ENCODE results near the gene NKX6-2. TPM values are rescaled to one million over a fixed set of nuclear protein-coding genes. Genes with fewer than 3 reads are reported as not detected.

The NKX6-2 gene
- total and polyA plus RNA-seq, 2 of the 8 experiments (the other 6 are each of a cell fraction or from before 2014, with no cell fraction given): 0.06 TPM; not detected in 1

- no peak overlapping the region for H3K27ac ChIP-seq (ENCODE audit: low read depth, low read length)
- no peak for FAIRE-seq
- H2BK12ac ChIP-seq (ENCODE audit: low read depth, low read length): no peak overlapping the region
- H3K79me1 ChIP-seq (ENCODE audit: low read depth, low read length): no peaks in the 10 kb centered on the region
- no peak for DNase-seq (ENCODE audit: low read depth in 1 of 2, low spot score in 2 of 2)
- no peak overlapping the region; the same call in 1 of the 2 replicates for H3K18ac ChIP-seq (ENCODE audit: extremely low read depth, low read length)
- no peak overlapping the region for H3K56ac ChIP-seq (replicated peaks; ENCODE audit: insufficient read length, low read depth, low read length)
- no peak overlapping the region for H3K4me2 ChIP-seq (ENCODE audit: insufficient read depth in 1 of 2, low read depth in 2 of 2, low read length in 2 of 2)
- H3K79me2 ChIP-seq (ENCODE audit: control insufficient read depth in 1 of 2, insufficient read depth in 2 of 2, low read length in 2 of 2): no peaks in the 10 kb centered on the region
- CTCF ChIA-PET (ENCODE audit: partially characterized antibody): interaction anchor here (1.1 to 1.4 kb wide), 6 partner anchors 8 to 79 kb away, joined by 3 to 9 read pairs (median 3); no protein-coding TSS in a partner anchor
- H3K4me3 ChIP-seq (ENCODE audit: extremely low read depth in 1 of 4, insufficient read depth in 2 of 4, low read depth in 3 of 4, low read length in 4 of 4): no peak overlapping the region
- no peak overlapping the region for H2AFZ ChIP-seq (ENCODE audit: low read length)
- H3K14ac ChIP-seq (ENCODE audit: insufficient read length): no peak overlapping the region
- no peaks in the 10 kb centered on the region for H3K9me3 ChIP-seq (ENCODE audit: insufficient read depth in 2 of 2, low read depth in 1 of 2, low read length in 1 of 2)
- no peaks in the 10 kb centered on the region for H3K27me3 ChIP-seq (replicated peaks in 1 of 4; ENCODE audit: control insufficient read depth in 3 of 4, extremely low read depth in 1 of 4, insufficient read depth in 3 of 4, low read length in 3 of 4)
- no peaks in the 10 kb centered on the region for H3K23me2 ChIP-seq (ENCODE audit: low read depth, low read length)
- no peak overlapping the region; the same call in 1 of the 2 replicates for H2BK5ac ChIP-seq (ENCODE audit: low read depth, low read length)
- H4K5ac ChIP-seq (ENCODE audit: insufficient read length, low read depth, low read length): no peak overlapping the region
- no peak overlapping the region for H4K91ac ChIP-seq (replicated peaks; ENCODE audit: insufficient read length, low read length)
- H2BK15ac ChIP-seq (ENCODE audit: low read length): no peak overlapping the region
- H3K4ac ChIP-seq (replicated peaks; ENCODE audit: insufficient read length, low read depth, low read length): no peak overlapping the region
- H4K8ac ChIP-seq (ENCODE audit: extremely low read depth, insufficient read depth, low read length): no peak overlapping the region; the same call in none of the 2 replicates
- peaks cover 2 to 10% of the 10 kb centered on the region in 2 experiments for H4K20me1 ChIP-seq (replicated peaks in 1 of 2; ENCODE audit: control insufficient read depth in 1 of 2, insufficient read depth in 2 of 2, low read length in 2 of 2)
- no peak overlapping the region for H2BK20ac ChIP-seq (ENCODE audit: low read length)
- WGBS, 2 experiments (ENCODE audit: extremely low coverage in 1 of 2, insufficient coverage in 1 of 2, insufficient read length in 1 of 2, insufficient replicate concordance in 2 of 2, low coverage in 1 of 2, low lambda C conversion rate in 2 of 2, missing lambda C conversion rate in 1 of 2): 90% methylated on average over 19 of the region's 19 CpGs; no CpG with 5 or more reads in 1 of the 2 experiments
- H3K36me3 ChIP-seq (ENCODE audit: control insufficient read depth in 2 of 4, insufficient read depth in 4 of 4, low read length in 3 of 4): no peaks in the 10 kb centered on the region
- H3K9ac ChIP-seq (replicated peaks in 1 of 4; ENCODE audit: extremely low read depth in 1 of 4, low read depth in 3 of 4, low read length in 3 of 4): no peak overlapping the region
- no peak overlapping the region for H3K23ac ChIP-seq (ENCODE audit: insufficient read length)
- H2BK120ac ChIP-seq (replicated peaks; ENCODE audit: low read depth, low read length): no peak overlapping the region
- no peak overlapping the region for H2AK5ac ChIP-seq (ENCODE audit: low read depth, low read length)
- POLR2A ChIA-PET (ENCODE audit: partially characterized antibody): no interaction called here
- H3K4me1 ChIP-seq (replicated peaks in 1 of 4; ENCODE audit: control insufficient read depth in 3 of 4, insufficient read depth in 4 of 4, low read length in 3 of 4): no peaks in the 10 kb centered on the region
- TF ChIP-seq NANOG (IDR thresholded peaks at IDR 0.05; ENCODE audit: insufficient read depth, low read depth, low read length, poor library complexity, severe bottlenecking) (no peak), CTCF (IDR thresholded peaks at IDR 0.05; ENCODE audit: control extremely low read depth in 1 of 3, insufficient read depth in 1 of 3, low read depth in 1 of 3, low read length in 3 of 3) (no peak), EGR1 (IDR thresholded peaks at IDR 0.05; ENCODE audit: borderline replicate concordance, low read depth, low read length) (no peak), MAFK (IDR thresholded peaks at IDR 0.05; ENCODE audit: low read depth, low read length) (no peak), HDAC6 (IDR thresholded peaks at IDR 0.05; ENCODE audit: low read depth, low read length) (no peak), HDAC2 (IDR thresholded peaks at IDR 0.05; ENCODE audit: borderline replicate concordance in 1 of 2, low read depth in 2 of 2, low read length in 2 of 2) (no peak), FOSL1 (IDR thresholded peaks at IDR 0.05; ENCODE audit: insufficient read depth, low read depth, low read length) (no peak), RAD21 (IDR thresholded peaks at IDR 0.05 in 1 of 2, conservative IDR thresholded peaks at IDR 0.05 in 1 of 2; ENCODE audit: low read depth in 2 of 2, low read length in 2 of 2) (no peak), SP4 (IDR thresholded peaks at IDR 0.05; ENCODE audit: low read length) (no peak), PHF8 (conservative IDR thresholded peaks at IDR 0.05; ENCODE audit: low read depth, low read length) (no peak), CBX5 (IDR thresholded peaks at IDR 0.05; ENCODE audit: low read depth, low read length) (no peak)
Observed at GRCh38 chr10:132733926-132734325, 52.0 kb downstream of the NKX6-2 start.

Measured in H1 (cell line).